NCI-H2081 (cell line): ENCODE measurements around the gene ZFYVE9.
A peak's percentile ranks its signal among the peaks of the same experiment; 100 is the strongest.
"Not testable (repeated sequence)": the region's sequence is repeated elsewhere in the genome, so short reads cannot be mapped to it uniquely, and the experiment has no call there.

Experiments used
- DNase-seq, 2 experiments: peaks; one replicate each; lab custom pipeline; 2025; lab: John Stamatoyannopoulos, UW

The ZFYVE9 gene, protein sequence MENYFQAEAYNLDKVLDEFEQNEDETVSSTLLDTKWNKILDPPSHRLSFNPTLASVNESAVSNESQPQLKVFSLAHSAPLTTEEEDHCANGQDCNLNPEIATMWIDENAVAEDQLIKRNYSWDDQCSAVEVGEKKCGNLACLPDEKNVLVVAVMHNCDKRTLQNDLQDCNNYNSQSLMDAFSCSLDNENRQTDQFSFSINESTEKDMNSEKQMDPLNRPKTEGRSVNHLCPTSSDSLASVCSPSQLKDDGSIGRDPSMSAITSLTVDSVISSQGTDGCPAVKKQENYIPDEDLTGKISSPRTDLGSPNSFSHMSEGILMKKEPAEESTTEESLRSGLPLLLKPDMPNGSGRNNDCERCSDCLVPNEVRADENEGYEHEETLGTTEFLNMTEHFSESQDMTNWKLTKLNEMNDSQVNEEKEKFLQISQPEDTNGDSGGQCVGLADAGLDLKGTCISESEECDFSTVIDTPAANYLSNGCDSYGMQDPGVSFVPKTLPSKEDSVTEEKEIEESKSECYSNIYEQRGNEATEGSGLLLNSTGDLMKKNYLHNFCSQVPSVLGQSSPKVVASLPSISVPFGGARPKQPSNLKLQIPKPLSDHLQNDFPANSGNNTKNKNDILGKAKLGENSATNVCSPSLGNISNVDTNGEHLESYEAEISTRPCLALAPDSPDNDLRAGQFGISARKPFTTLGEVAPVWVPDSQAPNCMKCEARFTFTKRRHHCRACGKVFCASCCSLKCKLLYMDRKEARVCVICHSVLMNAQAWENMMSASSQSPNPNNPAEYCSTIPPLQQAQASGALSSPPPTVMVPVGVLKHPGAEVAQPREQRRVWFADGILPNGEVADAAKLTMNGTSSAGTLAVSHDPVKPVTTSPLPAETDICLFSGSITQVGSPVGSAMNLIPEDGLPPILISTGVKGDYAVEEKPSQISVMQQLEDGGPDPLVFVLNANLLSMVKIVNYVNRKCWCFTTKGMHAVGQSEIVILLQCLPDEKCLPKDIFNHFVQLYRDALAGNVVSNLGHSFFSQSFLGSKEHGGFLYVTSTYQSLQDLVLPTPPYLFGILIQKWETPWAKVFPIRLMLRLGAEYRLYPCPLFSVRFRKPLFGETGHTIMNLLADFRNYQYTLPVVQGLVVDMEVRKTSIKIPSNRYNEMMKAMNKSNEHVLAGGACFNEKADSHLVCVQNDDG (N-terminal part only)

DNA sequence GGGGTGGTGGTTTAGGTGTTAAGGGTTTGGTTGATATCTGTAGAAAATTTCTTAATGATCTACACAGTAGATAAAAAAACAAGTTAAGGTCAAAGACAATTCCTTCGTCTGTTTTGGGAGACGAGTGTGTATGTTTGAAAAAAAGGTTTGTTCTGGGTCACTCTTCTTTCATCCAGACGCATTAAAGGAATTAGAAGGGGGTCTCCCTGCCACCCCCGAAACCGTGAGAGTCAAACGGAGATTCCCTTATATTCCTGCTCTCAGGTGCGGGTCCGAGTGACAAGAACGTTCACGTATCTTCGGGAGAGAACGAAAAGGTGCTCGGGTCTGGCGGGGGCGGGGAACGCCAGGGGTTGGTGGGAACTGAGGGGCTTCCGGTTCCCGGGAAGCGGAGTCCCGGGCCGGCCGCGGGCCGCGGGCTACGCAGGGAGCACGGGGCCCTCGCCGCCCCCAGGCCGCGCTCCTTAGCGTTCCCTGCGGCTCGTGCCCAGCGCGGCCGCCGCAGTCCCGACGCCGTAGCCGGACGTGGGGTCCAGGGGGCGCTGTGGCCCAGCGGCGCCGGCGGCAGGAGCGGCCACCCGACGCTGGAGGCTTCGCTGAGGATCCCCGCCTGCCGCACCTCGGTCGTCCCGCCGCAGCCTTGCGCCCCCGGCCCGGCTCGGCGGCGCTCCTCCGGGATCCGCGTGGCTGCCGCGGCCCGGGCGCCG, at the start of gene ZFYVE9:
ZFYVE9 (plus strand) TSS at position 577 of the 707 bp plus-strand sequence. CDS start 91,118 bp downstream, outside the sequence.
- peak; percentile 85 to 91 for DNase-seq

DNA sequence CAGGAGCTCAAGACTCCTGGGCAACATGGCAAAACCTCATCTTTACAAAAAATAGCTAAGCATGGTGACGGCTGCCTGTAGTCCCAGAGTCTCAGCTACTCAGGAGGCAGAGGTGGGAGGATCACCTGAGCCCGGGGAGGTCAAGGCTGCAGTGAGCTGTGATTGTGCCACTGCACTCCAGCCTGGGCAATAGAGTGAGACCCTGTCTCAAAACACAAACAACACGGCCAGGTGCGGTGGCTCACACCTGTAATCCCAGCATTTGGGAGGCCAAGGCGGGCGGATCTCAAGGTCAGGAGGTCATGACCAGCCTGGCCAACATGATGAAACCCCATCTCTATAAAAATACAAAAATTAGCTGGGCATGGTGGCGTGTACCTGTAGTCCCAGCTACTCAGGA, 47.6 kb upstream of the ZFYVE9 start:
- not testable (repeated sequence) for DNase-seq

DNA sequence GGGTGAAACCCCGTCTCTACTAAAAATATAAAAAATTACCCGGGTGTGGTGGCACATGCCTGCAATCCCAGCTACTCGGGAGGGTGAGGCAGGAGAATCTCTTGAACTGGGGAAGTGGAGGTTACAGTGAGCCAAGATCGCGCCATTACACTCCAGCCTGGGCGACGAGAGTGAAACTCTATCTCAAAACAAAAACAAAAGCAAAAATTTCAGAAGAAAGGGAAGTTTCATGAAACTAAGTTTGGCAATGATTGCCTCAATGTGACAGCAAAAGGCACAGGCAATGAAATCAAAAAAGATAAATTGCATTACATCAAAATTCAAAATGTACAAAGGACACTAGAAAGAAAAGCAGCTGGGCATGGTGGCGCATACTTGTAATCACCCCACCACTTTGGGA, 45.7 kb upstream of the ZFYVE9 start:
- DNase-seq, result no peak

DNA sequence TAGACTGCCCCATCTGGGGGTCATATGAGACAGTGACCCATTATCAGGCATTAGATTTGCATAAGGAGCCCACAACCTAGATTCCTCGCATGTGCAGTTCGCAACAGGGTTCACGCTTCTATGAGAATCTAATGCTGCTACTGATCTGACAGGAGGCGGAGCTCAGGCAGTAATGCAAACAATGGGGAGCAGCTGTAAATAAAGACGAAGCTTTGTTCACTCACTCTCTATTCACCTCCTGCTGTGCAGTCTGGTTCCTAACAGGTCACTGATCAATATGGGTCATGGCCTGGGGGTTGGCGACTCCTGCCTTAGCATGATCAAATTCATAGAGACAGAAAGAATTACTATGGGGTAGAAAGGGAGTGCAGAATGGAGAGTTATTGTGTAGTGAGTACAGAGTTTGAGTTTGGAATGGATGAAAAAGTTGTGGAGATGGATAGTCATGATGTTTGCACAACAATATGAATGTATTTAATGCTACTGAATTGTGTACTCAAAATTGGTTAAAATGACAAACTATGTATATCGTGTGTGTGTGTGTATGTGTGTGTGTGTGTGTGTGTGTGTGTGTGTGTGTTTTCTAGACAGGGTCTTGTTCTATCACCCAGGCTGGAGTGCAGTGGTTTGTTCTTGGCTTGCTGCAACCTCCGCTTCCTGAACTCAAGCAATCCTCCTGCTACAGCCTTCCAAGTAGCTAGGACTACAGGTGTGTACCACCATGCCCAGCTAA, 43.6 kb upstream of the ZFYVE9 start:
- DNase-seq, result peak; percentile 1 to 35

DNA sequence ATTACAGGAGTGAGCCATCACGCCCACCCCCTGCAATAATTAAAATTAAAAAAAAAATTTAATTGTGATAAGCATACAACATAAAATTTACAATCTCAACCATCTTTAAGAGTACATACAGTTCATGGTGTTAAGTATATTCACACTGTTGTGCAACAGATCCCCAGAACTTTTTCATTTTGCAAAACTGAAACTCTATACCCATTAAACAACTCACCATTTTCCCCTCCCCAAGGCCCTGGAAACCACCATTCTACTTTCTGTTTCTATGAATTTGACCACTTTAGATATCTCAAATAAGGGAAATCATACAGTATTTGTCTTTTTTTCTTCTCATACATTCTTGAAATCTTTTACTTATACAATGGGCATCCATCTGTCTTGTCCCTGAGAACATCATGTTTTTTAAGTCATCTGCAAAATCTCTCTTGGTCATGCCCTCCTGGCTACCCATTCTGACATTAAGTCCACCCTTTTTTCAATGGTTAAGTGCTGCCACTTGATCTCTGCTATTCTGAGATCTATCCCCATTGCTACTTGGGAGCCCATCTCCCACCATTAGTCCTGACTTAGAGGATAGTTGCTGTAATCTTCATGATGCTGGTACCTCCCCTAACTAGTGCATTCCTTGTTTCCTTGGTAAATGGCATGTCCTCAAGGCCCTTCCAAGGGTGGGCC, 39.4 kb upstream of the ZFYVE9 start:
- DNase-seq, result no peak

DNA sequence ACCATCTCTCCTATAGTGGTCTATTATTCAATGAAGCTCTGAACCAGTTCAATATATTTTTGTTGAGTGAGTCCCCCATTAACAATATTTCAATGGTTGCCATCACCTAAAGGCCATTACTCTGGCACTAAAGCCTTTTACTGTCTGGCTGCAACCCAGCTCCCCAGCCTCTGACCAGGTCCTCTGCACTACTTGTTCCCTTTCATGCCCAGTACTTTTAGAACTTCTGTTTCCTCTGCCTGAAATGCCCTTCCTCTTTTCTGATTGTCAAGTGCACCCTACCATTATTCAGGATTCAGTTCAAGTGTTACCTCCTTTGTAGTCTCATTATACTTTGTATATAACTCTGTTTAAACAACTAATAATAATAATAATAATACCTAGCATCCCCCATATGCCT, 30.4 kb upstream of the ZFYVE9 start:
- no peak for DNase-seq

DNA sequence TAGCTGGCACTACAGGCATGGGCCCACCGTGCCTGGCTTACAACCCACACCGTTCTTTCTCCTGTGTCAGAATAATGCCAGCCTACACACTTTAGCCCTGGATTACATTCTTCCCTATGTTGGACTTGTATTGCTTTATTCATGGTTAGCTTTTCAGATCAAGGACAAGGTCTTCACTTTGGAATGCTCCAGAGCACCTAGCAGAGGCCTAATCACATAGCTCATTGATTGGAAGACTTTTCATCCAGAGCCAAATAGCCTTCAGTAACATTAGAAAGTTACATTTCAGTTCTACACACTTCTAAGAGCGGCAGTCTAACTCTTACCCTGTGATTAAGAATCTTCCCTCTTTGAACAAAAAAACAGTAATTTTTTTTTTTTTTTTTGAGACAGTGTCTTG, 29.4 kb upstream of the ZFYVE9 start:
- DNase-seq, result no peak

DNA sequence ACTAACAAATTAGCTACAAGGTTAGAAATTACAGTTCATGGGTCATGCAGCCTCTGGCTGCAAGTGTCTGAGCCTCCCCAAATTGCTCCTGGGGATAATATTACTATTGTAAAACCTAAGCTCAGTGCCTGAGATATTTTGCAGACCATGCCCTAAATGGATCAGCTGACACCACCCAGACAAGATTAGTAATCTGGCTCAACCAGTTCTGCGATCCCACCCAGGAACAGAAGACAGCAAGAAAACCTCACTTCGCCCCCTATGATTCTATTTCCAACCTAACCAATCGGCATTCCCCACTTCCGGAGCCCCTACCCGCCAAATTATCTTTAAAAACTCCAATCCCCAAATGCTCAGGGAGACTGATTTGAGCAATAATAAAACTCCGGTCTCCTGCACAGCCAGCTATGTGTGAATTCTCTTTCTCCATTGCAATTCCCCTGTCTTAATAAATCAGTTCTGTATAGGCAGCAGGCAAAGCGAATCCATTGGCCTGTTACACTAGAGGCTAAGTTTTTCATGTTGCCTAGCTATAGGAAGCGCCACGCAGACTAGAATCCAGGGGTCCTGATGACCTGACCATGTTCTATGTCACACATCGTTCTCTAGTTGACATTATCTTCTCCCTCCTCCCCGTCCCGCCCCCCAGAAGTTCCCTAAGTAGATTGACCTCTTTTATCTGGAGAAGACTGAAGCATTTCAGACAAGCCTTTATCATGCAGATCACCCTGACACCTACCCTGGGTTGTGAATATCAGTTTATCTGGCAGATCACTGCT, 22.4 kb upstream of the ZFYVE9 start:
- no peak for DNase-seq

DNA sequence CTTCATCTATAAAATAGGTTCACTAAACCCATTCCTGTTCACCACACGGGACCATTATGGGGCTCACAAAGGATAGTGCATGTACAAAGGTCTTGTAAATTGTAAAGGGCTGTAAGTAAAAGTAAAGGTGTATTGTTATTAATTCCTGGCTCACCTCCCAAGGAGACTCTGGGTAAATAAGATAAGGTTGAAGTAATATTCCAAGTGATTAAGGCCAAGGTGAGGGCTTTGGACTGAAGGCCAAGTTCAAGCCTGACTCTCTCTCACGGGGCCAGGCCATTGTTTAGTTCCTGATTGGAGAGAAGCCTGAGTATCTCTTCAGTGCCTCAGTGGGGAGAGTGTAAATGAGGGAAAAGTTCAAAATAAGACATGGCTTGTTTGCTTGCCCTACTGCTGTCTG, 19.5 kb upstream of the ZFYVE9 start:
- no peak for DNase-seq

DNA sequence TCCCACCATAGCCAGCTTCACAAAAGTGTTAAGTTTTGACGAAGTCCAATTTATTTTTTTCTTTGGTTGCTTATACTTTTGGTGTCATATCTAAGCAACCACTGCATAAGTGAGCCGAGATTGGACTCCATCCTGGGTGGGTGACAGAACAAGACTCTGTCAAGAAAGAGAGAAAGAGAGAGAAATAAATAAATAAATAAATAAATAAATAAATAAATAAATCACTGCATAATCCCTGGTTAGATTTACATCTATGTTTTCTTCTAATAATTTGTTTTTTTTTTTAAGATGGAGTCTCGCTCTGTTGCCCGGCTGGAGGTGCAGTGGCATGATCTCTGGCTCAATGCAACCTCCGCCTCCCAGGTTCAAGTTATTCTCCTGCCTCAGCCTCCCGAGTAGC, 18.3 kb upstream of the ZFYVE9 start:
- no peak for DNase-seq

DNA sequence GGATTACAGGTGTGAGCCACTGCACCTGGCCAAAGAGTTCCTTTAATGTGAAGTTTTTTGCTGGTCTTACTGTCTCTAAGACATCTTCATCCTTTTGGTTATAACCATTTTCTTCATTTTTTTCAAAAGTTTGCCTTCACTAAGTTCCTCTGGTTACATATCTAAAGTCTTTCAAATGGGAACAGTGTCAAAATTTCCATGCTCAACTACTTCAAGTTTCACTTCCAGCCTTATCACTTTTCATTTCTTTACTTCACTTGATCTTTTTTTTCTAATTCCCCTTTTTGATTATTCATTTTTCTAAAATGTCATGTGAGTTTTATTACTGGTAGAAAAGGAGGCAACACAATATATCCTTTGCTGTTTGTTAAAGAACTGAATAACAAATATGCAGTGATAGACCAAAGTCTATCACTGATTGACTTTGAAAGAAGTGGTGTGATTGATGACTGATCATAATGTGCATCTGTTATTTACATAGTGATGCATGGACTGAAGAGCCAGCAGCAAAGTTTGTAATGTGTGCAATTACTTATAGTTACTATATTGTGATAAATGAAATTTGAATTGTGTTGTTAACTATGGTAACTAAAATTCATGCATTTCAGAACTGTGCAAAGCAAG, 16.0 kb upstream of the ZFYVE9 start:
- no peak for DNase-seq

DNA sequence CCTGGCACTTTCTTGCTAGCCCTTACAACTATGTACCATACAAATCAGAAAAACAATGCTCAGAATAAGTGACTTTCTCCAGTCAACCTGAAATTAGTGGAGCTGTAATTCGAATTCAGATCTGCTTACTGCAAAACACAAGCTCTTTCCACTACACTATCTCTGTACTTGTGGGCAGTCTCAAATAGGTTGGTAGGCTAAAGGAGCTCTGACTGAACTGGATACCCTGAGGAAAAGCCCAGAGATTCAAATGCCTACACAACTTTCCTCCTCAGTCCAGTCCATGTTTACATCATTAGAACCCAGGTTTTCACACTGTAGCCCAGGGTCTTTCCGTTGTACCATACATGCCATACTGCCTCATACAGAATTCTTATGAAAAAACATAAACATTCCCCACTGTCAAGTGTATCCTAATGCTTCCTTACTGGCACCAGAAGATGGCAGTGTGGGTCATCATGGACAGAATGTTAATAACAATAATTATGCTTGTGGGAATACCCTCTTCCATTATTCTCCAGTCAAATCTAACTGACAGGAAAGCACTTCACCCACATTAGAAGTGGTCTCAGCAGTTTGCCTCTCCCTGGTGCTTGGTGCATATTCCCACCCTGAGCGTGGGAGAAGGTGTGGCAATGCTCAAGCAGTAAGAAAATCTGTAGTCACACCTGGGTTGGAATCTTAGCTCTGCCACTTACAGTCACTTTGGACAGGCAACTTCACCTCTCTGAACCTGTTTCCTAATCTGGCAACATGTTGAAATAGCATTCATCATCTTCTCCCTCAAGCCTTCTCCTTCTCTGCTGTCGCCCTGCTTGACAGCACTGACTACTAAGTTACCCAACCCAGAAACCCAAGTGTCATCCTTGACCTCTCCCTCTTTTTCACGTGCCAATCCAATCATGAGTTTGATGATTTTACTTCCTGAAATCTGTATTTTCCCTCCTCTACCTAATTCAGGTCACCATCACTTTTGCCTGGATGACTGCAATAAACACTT, 14.4 kb upstream of the ZFYVE9 start:
- peak; percentile 69 to 80 for DNase-seq

DNA sequence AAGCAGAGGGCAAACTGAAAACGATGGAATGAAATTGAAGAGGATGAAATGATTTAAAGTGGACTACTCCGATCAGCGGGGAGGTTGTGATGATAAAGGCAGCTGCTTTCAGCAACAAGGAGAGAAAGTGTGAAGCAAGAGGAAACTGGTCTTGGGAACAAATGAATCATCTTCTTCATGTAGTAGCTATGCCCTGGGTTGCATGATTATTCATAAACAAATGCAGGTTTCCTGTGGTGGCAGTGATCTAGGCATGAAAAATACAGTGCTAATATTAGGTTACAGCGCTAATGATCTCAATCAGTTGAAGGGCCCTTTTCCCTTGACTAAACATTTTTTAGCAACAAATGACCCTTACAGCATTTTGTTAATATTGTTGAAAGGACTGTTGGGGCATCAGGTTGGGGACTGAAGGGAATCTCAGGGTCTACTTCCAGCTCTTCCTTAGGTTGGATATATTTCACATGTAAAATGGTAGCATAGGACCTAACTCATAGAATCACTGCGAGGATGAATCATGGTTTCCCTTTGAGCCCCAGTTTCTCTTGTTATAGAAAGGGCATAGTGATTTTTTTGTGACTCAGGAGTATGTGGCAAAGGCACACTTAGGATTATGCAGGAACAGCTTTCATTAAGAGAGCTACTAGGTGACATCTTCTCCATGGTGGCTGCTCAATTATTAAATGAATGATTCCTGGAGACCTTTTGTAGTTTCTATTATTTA, 1.9 kb upstream of the ZFYVE9 start:
- DNase-seq, result no peak

DNA sequence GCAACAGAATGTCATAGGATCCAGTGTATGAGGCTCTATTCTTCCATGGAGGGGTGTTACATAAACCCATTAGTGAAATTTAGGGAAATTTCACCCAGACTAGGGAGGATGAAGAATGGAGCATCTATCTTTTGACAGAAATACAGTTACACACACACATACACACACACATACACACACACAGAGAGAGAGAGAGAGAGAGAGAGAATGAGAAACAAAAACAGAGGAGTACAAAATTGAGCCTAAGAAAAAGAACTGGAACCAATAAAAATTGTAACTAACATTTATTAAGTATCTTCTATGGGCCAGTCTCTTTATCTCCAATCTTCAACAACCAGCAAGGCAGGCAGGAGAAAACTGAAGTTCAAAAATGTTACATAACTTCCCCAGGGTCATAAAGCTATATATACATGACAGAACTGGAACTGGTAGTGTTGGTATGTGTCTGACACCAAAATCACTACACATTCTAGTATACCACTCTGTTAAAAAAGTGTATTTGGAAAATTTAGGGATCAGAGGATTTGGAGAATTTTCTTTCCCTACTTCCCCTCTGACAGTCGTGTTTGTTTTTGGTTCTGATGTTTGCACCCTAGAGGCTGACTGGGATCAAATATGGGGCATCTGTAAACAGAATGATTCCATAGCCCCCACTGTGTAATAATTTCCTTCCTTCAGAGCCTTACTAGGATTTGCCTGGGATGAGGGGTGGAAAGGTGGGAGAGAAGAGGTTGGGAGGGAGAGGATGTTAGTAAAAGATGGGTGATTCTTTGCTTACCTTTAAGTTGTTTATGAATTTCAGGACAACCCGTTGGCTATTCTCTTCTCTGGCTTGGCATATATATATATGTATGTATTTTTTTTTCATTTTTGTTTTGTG, 1.0 kb upstream of the ZFYVE9 start:
- no peak for DNase-seq

DNA sequence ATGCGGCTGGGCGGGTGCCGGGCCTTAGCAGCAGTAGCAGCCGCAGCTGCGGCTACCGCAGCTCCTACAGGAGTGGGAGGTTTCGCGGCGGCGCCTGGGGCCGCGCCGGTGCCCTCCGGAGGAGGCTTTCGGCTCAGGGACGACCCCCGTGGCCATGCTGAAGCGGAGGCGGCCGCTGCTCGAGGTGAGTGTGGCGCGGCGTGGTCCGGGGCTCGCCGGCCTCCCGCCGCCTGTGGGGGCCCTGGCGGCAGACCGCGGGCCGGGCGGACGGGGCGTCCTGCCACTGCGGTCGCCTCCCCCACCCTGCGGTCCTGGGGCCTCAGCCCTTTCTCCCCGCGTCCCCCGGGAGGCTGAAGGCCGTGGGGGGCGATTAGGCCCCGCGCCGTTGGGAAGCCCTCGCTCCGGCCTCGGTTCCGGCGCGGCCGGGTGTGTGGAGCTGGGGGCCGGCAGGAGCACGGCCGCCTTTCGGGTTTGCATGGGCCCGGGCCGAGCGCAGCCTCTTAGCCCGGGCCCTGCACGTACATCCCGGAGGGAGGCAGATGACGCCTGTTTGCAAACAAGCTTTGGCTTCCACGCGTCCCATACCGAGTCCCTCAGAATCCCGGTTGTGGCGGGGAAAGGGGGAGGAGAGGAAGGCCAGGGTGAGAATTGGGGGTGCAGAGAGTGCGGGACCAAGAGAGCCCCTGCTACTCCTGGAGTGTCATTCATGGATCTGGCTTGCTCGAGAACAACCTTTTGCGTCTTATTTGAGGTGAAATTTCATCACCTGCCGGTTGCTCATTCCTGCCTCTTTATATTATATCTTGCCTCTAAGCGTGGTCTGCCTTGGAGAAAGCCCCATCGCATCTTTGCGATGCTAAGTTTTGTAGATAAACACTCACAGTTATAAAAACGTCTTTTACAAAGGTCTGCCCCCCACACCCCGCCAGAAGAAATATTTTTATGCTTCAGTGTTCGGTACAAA, 613 bp downstream of the ZFYVE9 start:
- peak; percentile 40 to 69 for DNase-seq
